Stimulated activated memory B cell treated with anti-CD40 and anti-IgM and Interleukin-4, amounts not matched to agents 10 μg/mL and 1 μg/mL and 100 μg/mL, for 72 hours (primary cell): Measurements from ENCODE around the gene KDELR1.
A peak's percentile ranks its signal among the peaks of the same experiment; 100 is the strongest.

Source experiments
- ATAC-seq: fragments of 150-1000 bp; cut with Tn5 transposase; 2 replicates; pipeline ENCODE4 v1.10.0; 2021
- H3K27ac Mint-ChIP-seq: one replicate; pipeline ENCODE4 v1.8.0; 2022; ENCODE audit warnings: mild to moderate bottlenecking, mixed read lengths
- H3K27me3 Mint-ChIP-seq: one replicate; pipeline ENCODE4 v1.8.0; 2022; ENCODE audit warnings: mixed read lengths
- H3K36me3 Mint-ChIP-seq: one replicate; pipeline ENCODE4 v1.8.0; 2022; ENCODE audit warnings: mixed read lengths
- H3K4me1 Mint-ChIP-seq: one replicate; pipeline ENCODE4 v1.8.0; 2022; ENCODE audit warnings: mixed read lengths
- H3K4me3 Mint-ChIP-seq: one replicate; pipeline ENCODE4 v1.8.0; 2022; ENCODE audit warnings: mild to moderate bottlenecking, moderate library complexity, mixed read lengths
- H3K9me3 Mint-ChIP-seq: one replicate; pipeline ENCODE4 v1.8.0; 2022; ENCODE audit warnings: mixed read lengths

Gene KDELR1

DNA sequence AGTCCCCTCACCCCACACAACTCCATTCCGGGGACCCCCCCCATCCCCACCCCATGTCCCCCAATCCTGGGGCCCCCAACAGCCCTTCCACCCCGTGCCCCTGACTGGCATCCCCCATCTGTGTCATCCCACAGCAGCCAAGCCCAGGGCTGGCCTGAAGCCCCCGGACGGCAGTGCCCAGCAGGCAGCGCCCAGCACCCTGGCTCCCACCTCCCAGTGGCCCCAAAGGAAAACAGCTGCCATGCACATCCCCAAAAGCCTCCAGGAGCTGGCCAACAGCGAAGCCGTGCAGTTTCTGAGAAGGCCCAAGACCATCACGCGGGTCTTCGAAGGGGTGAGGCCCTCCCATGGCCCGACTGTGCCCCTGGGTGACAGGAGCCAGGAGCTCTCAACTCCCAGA, 25.7 kb downstream of the KDELR1 start:
- H3K4me3 Mint-ChIP-seq: peak overlapping the region; percentile 73
- ATAC-seq: no peak
- H3K4me1 Mint-ChIP-seq: peaks cover 21% of the 10 kb centered on the region
- no peaks in the 10 kb centered on the region for H3K9me3 Mint-ChIP-seq
- H3K27me3 Mint-ChIP-seq: no peaks in the 10 kb centered on the region
- peak overlapping the region; percentile 85 for H3K27ac Mint-ChIP-seq
- no peaks in the 10 kb centered on the region for H3K36me3 Mint-ChIP-seq

GRCh38 chr19:48364598-48365348, 26.6 kb downstream of the KDELR1 start:
- H3K27me3 Mint-ChIP-seq: no peaks in the 10 kb centered on the region
- peaks cover 21% of the 10 kb centered on the region for H3K4me1 Mint-ChIP-seq
- peak overlapping the region; percentile 85 for H3K27ac Mint-ChIP-seq
- no peaks in the 10 kb centered on the region for H3K9me3 Mint-ChIP-seq
- H3K36me3 Mint-ChIP-seq: peaks cover 2% of the 10 kb centered on the region
- ATAC-seq: no peak
- peak overlapping the region; percentile 73 for H3K4me3 Mint-ChIP-seq

DNA sequence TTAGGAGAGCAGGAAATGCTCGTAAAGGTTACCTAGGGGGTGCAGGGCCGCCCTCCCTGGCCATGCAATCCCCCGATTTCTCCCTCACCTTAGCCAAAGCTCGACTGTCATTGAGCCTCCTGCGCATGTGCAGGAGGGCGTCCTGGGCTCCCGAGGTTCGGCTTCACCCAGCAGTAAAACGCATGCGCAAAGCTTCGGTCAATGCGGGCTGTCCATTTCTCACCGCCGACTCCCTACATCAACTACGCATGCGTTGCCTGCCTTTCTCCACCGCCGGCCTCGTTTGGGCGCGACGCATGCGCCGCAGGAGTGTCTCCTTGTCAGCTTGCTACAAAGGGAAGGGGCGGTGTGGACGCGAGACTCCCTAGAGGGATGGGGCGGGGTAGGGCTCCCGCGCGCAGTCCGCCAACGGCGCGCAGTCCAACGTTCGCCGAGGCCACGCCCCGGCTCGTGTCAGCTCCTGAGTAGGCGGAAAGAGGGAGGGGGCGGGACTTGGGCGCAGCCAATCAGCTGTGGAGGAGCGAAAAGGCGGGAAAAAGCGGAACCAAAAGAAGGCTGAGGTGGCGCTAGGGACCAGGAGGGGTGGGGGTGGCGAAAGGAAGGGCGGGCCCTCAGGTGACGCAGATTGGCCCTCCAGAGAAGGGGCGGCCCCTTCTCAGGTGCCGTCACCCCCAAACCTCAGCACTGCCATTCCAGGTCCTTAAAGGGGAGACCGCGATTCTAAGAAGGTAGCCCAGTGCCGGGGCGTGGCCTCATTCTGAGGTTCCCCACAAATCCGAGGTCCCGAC, 27.3 kb downstream of the KDELR1 start, which contains the start of the genes SYNGR4 and TMEM143:
Gene SYNGR4, plus strand, starts transcription at position 558 of the 788 bp plus-strand sequence. CDS start 1,476 bp downstream, outside the sequence.
Gene TMEM143, minus strand, starts transcription at position 131 of the 788 bp plus-strand sequence. Its CDS starts 20 bp downstream, at position 111.
- peaks cover 10% of the 10 kb centered on the region for H3K36me3 Mint-ChIP-seq
- H3K4me3 Mint-ChIP-seq: peak within 1 kb of the TSS; percentile 73
- peak; percentile 94 for ATAC-seq
- H3K27ac Mint-ChIP-seq: peak within 1 kb of the TSS; percentile 85
- H3K9me3 Mint-ChIP-seq: no peaks in the 10 kb centered on the region
- H3K4me1 Mint-ChIP-seq: peaks cover 21% of the 10 kb centered on the region
- no peaks in the 10 kb centered on the region for H3K27me3 Mint-ChIP-seq

- no peaks in the 10 kb centered on the region for H3K9me3 Mint-ChIP-seq
- peak overlapping the region; percentile 85 for H3K27ac Mint-ChIP-seq
- peak overlapping the region; percentile 73 for H3K4me3 Mint-ChIP-seq
- H3K36me3 Mint-ChIP-seq: peaks cover 11% of the 10 kb centered on the region
- H3K27me3 Mint-ChIP-seq: no peaks in the 10 kb centered on the region
- ATAC-seq: peak; percentile 25
- H3K4me1 Mint-ChIP-seq: peaks cover 21% of the 10 kb centered on the region
Measured at GRCh38 chr19:48363500-48363809, 27.9 kb downstream of the KDELR1 start.

DNA sequence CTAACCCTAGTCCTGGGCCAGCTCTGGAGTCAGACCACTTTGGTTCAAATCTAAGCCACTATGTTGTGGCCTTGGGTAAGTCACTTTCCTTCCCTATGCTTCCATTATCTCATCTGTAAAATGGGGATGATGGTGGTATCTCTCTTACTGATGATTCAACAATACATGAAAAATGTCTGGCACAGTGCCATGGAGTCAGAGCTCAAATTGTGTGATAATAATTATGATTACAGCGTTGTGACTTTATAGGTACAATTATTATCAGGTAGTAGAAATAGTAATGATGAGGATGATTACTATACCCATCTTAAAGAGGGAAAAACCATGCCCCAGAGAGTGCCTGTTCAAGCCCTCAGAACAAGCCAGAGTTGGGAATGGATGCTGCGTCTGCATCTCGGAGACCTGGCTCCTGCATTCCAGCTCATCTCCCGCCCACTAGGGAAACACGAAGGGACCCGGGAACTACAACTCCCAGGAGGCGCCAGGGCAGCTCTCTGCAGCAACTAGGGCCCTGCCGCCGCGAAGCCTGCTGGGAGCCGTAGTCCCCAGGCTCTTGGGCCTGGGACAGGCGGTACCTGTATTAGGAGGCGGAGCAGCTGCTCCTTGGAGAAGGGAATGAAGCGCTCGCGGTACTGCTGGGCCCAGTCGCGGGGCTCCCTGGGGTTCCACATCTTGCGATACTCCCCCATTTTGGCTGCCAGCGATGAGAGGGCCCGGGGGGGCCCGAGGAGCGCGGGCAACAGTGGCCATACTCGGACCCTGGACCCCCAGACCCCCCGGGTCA, 28.4 kb downstream of the KDELR1 start:
- Mint-ChIP-seq H3K27me3 (no peaks in the 10 kb centered on the region), H3K27ac (peak overlapping the region; percentile 85), H3K36me3 (peaks cover 11% of the 10 kb centered on the region), H3K4me3 (peak overlapping the region; percentile 73), H3K4me1 (peaks cover 21% of the 10 kb centered on the region), H3K9me3 (no peaks in the 10 kb centered on the region)
- peak; percentile 82 for ATAC-seq

DNA sequence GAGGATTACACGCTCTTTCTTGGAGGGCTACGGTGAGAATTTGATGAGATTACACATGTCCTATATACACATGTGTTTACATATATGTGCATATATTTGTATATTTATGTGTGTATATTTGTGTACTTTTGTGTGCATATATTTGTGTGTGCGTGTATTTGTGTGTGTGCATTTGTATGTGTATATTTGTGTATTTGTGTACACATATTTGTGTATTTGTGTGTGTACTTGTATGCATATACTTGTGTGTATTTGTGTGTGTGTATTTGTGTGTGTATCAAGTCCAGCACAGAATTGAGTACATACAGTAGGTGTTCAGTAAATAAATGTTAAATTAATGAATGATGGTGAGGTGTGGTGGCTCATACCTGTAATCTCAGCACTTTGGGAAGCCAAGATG, 29.4 kb downstream of the KDELR1 start:
- ATAC-seq: no peak
- Mint-ChIP-seq H3K36me3 (peaks cover 11% of the 10 kb centered on the region), H3K4me3 (no peak overlapping the region), H3K27ac (no peak overlapping the region), H3K9me3 (no peaks in the 10 kb centered on the region), H3K4me1 (peaks cover 21% of the 10 kb centered on the region), H3K27me3 (no peaks in the 10 kb centered on the region)

GRCh38 chr19:48359123-48359522, 32.2 kb downstream of the KDELR1 start:
- Mint-ChIP-seq H3K4me3 (no peak overlapping the region), H3K27me3 (no peaks in the 10 kb centered on the region), H3K4me1 (peaks cover 11% of the 10 kb centered on the region), H3K27ac (no peak overlapping the region), H3K36me3 (peaks cover 11% of the 10 kb centered on the region), H3K9me3 (no peaks in the 10 kb centered on the region)
- ATAC-seq: no peak

DNA sequence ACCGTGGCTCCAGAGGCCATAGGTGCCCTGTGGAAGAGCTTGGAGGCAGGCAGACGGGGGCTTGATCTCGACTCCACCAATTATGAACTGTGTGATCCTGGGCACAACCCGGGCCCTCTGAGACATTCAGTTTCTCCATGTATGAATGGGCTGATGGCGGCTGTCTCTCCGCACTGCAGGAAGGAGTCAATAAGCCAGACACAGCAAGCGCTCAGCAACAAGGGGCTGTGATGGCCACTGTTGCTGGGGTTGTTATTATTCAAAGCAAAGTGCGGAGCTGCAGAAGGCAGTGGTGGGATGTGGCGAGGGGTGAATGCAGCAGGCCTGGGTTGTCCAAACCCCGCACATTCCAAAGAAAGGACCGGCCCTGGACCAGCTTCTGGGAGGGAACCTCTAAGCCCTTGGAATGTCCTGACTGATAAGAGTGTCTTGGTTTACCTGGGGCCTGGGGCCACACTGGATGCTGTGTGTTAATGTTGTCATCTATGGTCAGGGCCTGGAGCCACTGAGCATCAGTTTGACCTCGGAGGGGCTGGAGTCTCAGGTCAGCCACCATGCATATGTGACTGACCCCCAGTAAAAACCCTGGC, 35.9 kb downstream of the KDELR1 start:
- peaks cover 11% of the 10 kb centered on the region for H3K4me1 Mint-ChIP-seq
- no peaks in the 10 kb centered on the region for H3K9me3 Mint-ChIP-seq
- H3K36me3 Mint-ChIP-seq: peaks cover 11% of the 10 kb centered on the region
- no peaks in the 10 kb centered on the region for H3K27me3 Mint-ChIP-seq
- H3K27ac Mint-ChIP-seq: no peak overlapping the region
- ATAC-seq: no peak
- no peak overlapping the region for H3K4me3 Mint-ChIP-seq

GRCh38 chr19:48354332-48354992, 36.9 kb downstream of the KDELR1 start:
- no peak overlapping the region for H3K4me3 Mint-ChIP-seq
- ATAC-seq: no peak
- H3K4me1 Mint-ChIP-seq: peaks cover 11% of the 10 kb centered on the region
- no peaks in the 10 kb centered on the region for H3K9me3 Mint-ChIP-seq
- H3K36me3 Mint-ChIP-seq: peaks cover 6% of the 10 kb centered on the region
- no peaks in the 10 kb centered on the region for H3K27me3 Mint-ChIP-seq
- no peak overlapping the region for H3K27ac Mint-ChIP-seq

DNA sequence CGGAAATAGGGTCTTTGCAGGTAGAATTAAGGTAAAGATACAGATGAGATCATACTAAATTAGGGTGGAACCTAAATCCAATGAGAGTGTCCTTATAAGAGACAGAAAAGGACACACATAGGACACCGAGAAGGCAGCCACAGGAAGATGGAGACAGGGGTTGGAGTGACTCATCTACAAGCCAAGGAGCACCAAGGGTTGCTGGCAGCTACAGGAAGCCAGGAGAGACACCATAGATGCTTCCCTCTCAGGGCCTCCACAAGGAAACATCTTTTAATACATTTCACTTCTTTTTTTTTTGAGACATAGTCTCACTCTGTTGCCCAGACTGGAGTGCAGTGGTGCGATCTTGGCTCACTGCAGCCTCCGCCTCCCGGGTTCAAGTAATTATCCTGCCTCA, 37.7 kb downstream of the KDELR1 start:
- no peaks in the 10 kb centered on the region for H3K36me3 Mint-ChIP-seq
- no peaks in the 10 kb centered on the region for H3K9me3 Mint-ChIP-seq
- no peak overlapping the region for H3K27ac Mint-ChIP-seq
- H3K4me3 Mint-ChIP-seq: no peak overlapping the region
- peaks cover 11% of the 10 kb centered on the region for H3K4me1 Mint-ChIP-seq
- no peak for ATAC-seq
- no peaks in the 10 kb centered on the region for H3K27me3 Mint-ChIP-seq

GRCh38 chr19:48351341-48351752, 40.0 kb downstream of the KDELR1 start:
- no peaks in the 10 kb centered on the region for H3K27me3 Mint-ChIP-seq
- peaks cover 6% of the 10 kb centered on the region for H3K36me3 Mint-ChIP-seq
- ATAC-seq: peak; percentile 82
- H3K27ac Mint-ChIP-seq: no peak overlapping the region
- peaks cover 11% of the 10 kb centered on the region for H3K4me1 Mint-ChIP-seq
- H3K9me3 Mint-ChIP-seq: no peaks in the 10 kb centered on the region
- H3K4me3 Mint-ChIP-seq: no peak overlapping the region

GRCh38 chr19:48350856-48351255, 40.5 kb downstream of the KDELR1 start:
- Mint-ChIP-seq H3K27ac (no peak overlapping the region), H3K4me3 (no peak overlapping the region), H3K36me3 (peaks cover 6% of the 10 kb centered on the region), H3K9me3 (no peaks in the 10 kb centered on the region), H3K4me1 (peaks cover 11% of the 10 kb centered on the region), H3K27me3 (no peaks in the 10 kb centered on the region)
- ATAC-seq: no peak

GRCh38 chr19:48348737-48349136, 42.6 kb downstream of the KDELR1 start:
- Mint-ChIP-seq H3K4me3 (no peak overlapping the region), H3K27me3 (no peaks in the 10 kb centered on the region), H3K4me1 (peaks cover 11% of the 10 kb centered on the region), H3K9me3 (no peaks in the 10 kb centered on the region), H3K27ac (no peak overlapping the region), H3K36me3 (peaks cover 6% of the 10 kb centered on the region)
- no peak for ATAC-seq

DNA sequence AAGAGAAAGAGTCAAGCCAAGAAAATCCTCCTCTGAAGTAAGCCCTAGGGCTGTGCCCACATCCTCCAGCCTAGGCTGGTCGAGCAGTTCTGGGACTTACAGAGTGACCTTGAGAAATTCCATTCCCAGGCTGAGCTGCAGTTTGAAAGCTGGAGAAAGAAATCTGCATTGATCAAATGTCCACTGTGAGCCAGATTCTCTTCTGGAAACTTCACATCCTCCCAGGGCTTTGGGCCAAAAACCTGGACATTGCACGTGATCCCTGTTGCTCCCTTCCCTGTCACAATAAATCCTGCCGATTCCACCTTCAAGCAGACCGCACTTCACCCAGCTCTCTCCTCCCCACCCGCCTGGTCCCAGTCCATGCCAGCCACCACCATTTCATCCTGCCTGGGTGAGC, 43.3 kb downstream of the KDELR1 start:
- no peak for ATAC-seq
- Mint-ChIP-seq H3K4me3 (no peak overlapping the region), H3K9me3 (no peaks in the 10 kb centered on the region), H3K27ac (no peak overlapping the region), H3K36me3 (peaks cover 10% of the 10 kb centered on the region), H3K27me3 (no peaks in the 10 kb centered on the region), H3K4me1 (peaks cover 11% of the 10 kb centered on the region)
